Dedifferentiated amniotic fluid mesenchymal stem cell (primary cell): ENCODE measurements around the gene NSDHL.
"Not testable (repeated sequence)": the region's sequence is repeated elsewhere in the genome, so short reads cannot be mapped to it uniquely, and the experiment has no call there.

ENCODE experiments used
- DNase-seq: peaks from one replicate; pipeline ENCODE4 v3.0.0-alpha.2; 2016; ENCODE audit errors: extremely low spot score

Gene NSDHL

DNA sequence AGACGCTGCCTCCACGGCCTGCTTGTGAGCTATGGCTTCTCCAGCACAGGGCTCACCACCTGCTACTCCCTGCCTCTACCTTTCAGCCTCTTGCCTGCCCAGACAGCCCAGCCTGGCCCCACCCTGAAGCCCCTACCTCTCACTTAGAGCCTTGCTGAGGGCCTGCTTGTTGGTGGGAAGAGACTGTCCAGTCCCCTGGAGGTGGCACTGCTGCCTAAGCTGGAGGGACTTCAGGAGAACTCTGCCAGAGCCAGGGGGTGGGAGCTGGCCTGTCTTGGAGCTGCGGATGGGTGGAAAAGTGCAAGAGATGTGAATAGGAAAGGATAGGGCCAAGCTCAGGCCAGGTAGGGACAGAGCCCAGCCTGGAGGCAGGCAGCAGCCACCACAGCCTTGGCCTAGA lies 64.3 kb downstream of the NSDHL start:
- DNase-seq: no peak

DNA sequence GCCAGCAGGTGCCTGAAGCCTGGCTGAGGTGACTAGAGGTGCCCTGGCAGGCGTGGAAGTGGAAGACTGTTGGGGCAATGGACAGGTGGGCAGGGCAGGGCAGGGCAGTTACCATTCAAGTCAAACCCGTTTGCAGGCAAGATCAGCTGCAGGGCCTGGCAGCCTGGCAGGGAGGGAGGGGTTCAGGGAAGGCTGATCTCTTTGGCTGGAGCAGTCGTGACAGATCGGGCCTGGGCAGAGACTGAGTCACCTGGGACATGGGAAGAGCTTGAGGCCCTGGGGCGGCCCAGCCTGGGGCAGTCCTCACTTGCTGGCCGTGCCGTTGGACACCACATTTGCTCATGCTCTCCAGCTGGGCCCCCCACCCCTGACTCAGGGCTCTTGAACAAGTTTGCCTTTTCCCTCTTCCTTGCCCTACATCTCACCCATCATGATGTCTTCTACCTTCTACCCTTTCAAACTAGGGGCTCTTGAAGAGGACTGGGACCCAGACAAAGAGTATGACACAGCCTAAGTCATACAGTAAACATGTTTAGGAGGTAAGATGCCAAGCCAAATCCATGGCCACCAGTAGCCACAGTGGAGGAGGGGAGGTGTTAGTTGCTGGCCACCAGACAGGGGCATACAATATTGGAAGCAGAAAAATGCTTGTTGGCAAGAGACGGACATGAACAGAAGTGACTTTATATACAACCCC lies 65.0 kb downstream of the NSDHL start:
- no peak for DNase-seq

GRCh38 chrX:152896450-152896849 lies 65.6 kb downstream of the NSDHL start:
- DNase-seq: no peak

DNA sequence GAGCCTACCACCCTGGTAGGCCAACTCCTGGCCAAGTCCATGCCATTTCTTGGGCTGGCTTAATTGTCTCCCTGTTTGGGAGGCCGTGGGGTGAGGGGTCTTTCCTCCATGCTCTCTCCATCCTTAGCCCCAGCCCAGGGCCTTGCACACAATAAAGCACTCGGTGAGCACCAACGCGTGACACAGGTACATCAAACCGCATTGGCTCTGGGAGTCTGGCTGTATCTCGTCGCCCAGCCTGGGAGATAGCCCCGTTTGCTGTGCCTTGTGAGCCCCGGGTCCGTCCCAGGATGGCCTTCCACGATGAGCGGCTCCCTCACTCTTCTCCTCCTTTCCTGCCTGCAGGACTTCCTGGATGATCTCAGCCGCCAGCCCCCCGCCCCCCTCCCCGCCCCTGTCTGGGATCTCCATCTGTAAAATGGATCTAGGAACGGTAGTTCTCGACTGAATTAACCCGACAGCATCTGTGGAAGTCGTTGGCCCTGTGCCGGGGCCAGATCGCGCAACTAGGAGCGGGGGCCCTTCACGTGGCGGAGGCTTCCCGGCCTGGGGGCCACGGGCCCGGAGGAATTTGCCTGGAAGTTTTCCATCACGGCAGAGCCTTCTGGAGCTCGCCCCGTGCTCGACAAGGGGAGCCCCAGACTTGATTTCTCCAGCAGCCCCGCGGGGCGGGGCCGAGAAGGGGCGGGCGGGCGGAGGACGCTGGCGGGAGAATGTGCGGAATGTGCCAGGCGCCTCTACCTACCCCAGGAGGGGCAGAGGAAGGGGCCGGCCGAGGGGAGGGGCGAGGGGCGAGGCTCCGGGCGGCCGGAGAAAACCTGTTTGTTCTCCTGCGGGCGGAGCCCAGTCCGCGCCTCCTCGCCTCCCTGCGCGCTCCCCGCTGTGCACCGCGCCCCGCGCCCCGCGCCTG lies 66.6 kb downstream of the NSDHL start, which contains the start of gene ZNF185:
TSS of gene ZNF185 (plus strand) at position 846 of the 910 bp plus-strand sequence. CDS start 16,423 bp downstream, outside the sequence.
- DNase-seq: no peak

- no peak for DNase-seq
Observed at GRCh38 chrX:152898442-152898841, 67.6 kb downstream of the NSDHL start.

DNA sequence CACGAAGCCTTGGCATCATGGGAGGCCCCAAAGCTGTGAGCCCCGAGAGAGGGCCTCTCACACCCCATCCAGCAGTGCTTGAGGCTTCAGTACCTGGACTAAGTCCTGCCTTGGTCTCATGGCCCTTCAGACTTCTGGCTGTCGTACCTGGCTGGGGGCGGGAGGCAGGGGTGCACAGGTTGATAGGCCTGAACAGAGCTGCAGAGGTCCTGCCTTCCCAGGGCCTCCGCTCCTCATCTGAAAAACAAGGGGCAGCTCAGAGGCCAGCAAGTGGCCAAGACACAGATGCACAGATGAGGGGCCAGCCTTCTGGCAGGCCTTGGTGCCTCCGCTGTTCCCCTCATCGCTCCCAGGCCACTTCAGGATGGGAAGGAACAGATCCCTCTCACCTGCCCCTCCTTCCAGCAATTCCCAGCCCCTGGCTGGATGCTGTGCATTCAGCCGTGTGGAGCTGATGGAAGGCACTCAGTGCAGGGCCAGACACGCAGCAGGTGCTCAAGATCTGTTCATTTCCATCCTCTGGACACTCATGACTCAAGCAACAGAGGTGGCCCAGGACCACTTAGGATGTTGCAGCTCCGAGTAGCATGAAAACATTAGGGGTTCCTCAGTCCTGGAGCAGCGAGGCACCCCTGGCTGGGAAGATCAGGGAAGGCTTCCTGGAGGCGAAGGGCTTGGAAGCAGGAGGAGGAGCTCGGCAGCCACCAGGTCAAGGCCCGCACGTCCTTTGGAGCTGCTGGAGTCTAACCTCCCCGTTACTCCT lies 68.4 kb downstream of the NSDHL start:
- DNase-seq: no peak

GRCh38 chrX:152899874-152900719 lies 69.2 kb downstream of the NSDHL start:
- DNase-seq: no peak

DNA sequence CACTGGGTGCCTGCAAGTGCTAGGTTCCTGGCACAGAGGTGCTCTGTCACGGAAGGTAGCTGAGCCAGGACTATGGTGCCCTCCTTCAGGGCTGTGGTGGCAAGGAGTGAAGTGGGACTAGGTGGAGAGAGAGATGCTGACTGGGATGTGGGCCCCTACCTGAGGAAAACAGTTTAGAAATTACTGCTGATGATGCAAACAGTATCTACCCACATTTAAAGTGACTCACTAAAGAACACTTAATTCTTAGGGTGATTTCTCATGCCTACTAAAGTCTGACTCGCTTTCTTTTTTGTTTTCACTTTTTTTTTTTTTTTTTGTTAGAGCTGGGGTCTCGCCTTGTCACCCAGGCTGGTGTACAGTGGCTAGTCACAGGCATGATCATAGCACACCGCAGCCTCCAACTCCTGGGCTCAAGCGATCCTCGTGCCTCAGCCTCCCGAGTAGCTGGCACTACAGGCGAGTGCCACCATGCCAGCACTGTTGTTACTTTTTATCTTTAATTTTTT lies 70.1 kb downstream of the NSDHL start:
- no peak for DNase-seq

DNA sequence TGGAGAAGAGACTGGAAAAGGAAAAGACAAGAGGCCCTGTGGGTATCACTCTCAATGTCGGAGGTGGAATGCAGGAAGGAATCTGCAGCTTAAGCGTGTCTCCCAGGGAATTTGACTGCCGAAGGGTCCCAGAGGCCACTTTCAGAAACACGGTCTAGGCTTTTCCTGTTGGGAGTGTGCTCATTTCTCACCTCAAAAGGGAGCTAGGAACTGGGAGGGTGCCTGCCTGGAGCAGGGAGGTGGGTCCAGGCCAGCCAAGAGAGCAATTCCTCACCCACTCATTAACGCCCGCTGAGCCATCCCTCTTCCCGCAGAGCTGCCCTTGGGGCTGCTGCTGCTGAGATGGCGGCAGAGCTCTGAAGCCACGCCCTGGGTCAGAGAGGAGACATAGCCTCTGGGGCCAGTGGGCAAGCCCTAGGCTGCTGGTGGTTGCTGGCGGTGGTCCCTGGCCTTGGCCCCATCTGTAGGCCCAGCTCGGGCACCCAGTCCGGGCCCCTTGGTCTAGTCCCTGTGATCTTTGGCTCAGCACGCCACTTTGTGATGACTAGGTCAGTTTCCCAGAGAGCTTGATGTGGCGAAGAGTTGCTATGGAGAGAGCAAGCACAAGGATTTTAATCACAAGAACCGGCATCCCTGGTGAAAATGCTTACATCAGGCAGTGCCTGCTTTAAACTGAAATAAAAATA lies 71.1 kb downstream of the NSDHL start:
- DNase-seq: no peak

DNA sequence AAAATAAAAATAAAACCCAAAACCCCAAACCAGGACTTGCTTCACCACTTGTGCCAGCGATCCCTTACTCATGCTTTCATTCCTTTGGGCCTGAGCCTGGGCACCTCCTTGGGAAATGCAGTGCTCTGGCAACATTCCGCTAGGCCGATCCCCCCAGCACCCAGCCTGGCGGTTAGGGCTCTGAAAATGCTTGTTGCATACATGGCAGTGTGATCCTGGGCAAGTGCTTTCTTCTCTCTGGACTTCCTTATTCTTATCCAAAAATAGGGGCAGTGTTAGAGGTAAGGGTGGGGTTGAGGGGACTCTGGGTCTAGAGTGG lies 71.6 kb downstream of the NSDHL start:
- DNase-seq: no peak

- no peak for DNase-seq
Observed at GRCh38 chrX:152903589-152903988, 72.7 kb downstream of the NSDHL start.

- DNase-seq: peak; percentile 23
Observed at GRCh38 chrX:152904151-152905080, 73.6 kb downstream of the NSDHL start.

DNA sequence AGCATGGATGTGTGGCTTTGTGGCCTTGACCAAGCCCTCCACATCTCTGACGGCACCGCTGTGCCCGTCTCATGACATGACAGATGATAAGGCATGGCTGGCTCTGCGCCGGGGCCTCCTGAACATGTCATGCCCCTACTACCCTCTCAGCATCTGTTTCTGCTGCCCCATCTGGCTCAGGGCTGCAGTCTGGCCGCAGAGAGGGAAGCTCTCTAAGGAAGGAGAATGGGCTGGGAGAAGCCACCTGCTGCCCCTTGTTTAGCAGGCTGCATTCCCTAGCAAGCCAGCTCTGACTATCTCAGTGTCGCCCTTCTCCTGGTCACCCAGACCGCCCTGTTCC lies 74.2 kb downstream of the NSDHL start:
- DNase-seq: no peak

GRCh38 chrX:152907084-152907651 lies 76.3 kb downstream of the NSDHL start:
- no peak for DNase-seq

DNA sequence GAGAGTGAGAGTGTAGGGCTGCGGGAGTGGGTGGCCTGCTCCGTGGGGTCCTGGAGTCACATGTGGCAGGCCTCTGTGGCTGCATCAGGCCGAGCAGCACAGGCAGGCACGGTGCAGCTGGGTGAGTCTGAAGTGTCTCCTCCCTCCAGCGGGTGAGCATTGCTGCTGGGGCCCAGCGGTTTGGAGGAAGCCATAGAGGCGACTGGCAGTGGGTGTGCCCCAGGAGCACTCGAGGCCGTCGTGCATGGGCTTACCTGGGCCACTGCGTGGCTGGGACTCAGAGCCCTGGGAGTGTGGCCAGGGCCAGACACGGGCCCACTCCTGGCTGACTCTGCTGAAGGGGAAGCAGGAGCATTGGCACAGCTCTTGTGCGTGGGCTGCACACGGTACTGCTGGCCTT lies 77.6 kb downstream of the NSDHL start:
- no peak for DNase-seq

DNA sequence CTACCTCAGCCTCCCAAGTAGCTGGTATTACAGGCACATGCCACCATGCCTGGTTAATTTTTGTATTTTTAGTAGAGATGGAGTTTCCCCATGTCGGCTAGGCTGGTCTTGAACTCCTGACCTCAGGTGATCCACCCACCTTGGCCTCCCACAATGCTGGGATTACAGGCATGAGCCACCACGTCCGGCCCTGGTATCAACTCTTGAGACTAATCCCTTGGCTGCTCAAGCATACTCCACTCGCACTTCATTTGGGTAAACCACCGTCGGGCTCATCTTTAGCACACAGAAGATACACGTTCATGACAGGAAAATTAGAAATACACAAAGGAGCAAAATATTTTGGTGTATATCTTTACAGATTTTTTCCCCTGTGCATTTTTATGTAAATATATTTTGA lies 79.2 kb downstream of the NSDHL start:
- not testable (repeated sequence) for DNase-seq

DNA sequence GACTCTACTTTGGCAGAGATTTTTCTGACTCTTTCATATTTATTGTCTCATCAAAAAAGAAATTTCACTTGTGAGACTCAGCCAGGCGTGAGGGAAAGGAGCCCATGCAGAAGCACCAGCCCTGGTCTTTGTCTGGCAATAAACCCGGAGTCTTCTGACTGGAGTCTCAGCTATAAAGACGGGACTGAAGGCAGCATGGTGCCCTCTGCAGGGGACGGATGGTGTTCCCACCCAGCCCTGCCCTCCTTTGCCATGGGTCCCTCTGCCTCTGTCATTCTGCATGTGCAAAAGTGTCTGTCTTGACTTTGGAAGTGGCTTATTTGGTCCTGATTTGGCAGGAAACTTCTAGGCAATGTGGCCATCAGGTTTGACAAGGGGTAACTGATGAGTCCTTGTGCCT lies 81.2 kb downstream of the NSDHL start:
- no peak for DNase-seq

DNA sequence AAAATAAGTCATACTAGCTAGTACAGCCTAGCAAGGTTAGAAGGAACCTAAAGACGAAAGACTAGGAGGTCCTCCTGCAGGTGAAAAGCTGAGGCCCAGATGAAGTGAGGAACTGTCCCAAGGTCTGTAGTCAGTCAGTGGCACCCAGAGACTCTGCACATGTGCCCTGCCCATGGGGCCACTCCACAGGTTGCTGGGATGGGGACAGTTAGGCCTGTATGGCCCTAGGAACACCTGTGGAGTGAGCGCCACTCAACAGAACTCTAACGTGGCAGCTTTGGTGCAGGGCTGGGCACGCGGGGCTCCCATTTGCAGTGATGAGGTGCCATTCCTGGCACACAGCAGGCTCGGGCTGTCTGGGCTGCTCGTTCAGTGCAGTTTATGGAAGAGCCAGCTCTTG lies 81.8 kb downstream of the NSDHL start:
- no peak for DNase-seq

DNA sequence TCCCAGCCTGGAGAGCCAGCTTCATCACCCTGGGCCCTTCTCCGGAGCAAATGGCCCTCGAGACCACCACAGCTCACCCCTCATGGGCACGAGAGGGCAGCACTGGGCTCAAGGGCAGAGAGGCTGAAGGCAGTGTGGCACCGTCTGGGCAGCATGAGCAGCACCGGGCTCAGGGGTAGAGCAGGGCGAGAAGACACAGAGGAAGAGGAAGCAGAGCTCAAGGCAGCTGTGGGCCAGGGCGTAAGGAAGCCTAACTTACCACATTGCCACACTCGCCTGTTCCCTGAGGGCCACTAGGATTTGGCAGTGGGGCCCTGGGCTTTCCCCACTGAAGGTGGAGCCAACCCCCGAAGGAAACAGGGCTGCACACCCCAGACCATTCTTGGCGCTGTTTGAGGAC lies 82.5 kb downstream of the NSDHL start:
- DNase-seq: no peak
